Measurements from ENCODE around the gene SYNGR1. TPM values are rescaled to one million over a fixed set of nuclear protein-coding genes. Genes with fewer than 3 reads are reported as not detected.
"Not testable (repeated sequence)": the region's sequence is repeated elsewhere in the genome, so short reads cannot be mapped to it uniquely, and the experiment has no call there.

SYNGR1 gene
- total RNA-seq, 1 donor from 2014 or later: 32.6 TPM

- no peak for DNase-seq (ENCODE audit: low spot score)
Observed at GRCh38 chr22:39317084-39317774, 32.6 kb upstream of the SYNGR1 start.

- no peak for DNase-seq (ENCODE audit: low spot score)
Observed at GRCh38 chr22:39317775-39318506, 31.9 kb upstream of the SYNGR1 start.

GRCh38 chr22:39318507-39319283 lies 31.1 kb upstream of the SYNGR1 start:
- no peak for DNase-seq (ENCODE audit: low spot score)

- peak; percentile 97 for DNase-seq (ENCODE audit: low spot score)
Observed at GRCh38 chr22:39319284-39320022, 30.3 kb upstream of the SYNGR1 start, which contains the start of gene RPL3. TSS of gene RPL3 (minus strand) at chr22:39319623. CDS start at chr22:39319597, 26 bp downstream.

- DNase-seq (ENCODE audit: low spot score): not testable (repeated sequence)
Observed at GRCh38 chr22:39320616-39321029, 29.2 kb upstream of the SYNGR1 start.

- DNase-seq (ENCODE audit: low spot score): no peak
Observed at GRCh38 chr22:39325392-39325932, 24.3 kb upstream of the SYNGR1 start.

- DNase-seq (ENCODE audit: low spot score): no peak
Observed at GRCh38 chr22:39327995-39328754, 21.6 kb upstream of the SYNGR1 start.

- not testable (repeated sequence) for DNase-seq (ENCODE audit: low spot score)
Observed at GRCh38 chr22:39330553-39330952, 19.2 kb upstream of the SYNGR1 start.

- DNase-seq (ENCODE audit: low spot score): no peak
Observed at GRCh38 chr22:39332441-39333064, 17.2 kb upstream of the SYNGR1 start.

- DNase-seq (ENCODE audit: low spot score): no peak
Observed at GRCh38 chr22:39336411-39336810, 13.4 kb upstream of the SYNGR1 start.

GRCh38 chr22:39339775-39340174 lies 10.0 kb upstream of the SYNGR1 start:
- not testable (repeated sequence) for DNase-seq (ENCODE audit: low spot score)

- DNase-seq (ENCODE audit: low spot score): no peak
Observed at GRCh38 chr22:39341179-39341578, 8.6 kb upstream of the SYNGR1 start.

- DNase-seq (ENCODE audit: low spot score): peak; percentile 73
Observed at GRCh38 chr22:39343259-39344045, 6.3 kb upstream of the SYNGR1 start.

- DNase-seq (ENCODE audit: low spot score): no peak
Observed at GRCh38 chr22:39344046-39344390, 5.8 kb upstream of the SYNGR1 start.

GRCh38 chr22:39345231-39345630 lies 4.6 kb upstream of the SYNGR1 start:
- no peak for DNase-seq (ENCODE audit: low spot score)

- no peak for DNase-seq (ENCODE audit: low spot score)
Observed at GRCh38 chr22:39348909-39349505, 784 bp upstream of the SYNGR1 start.

GRCh38 chr22:39349506-39349966 lies 255 bp upstream of the SYNGR1 start:
- DNase-seq (ENCODE audit: low spot score): no peak

GRCh38 chr22:39350757-39351688 lies 1.2 kb downstream of the SYNGR1 start:
- no peak for DNase-seq (ENCODE audit: low spot score)
